GM18870 (cell line): ENCODE data around the gene STAMBPL1.

Experiments used
- ATAC-seq: cut with Tn5 transposase; IDR thresholded peaks from one replicate; pipeline ENCODE4 v1.9.1; 2021; ENCODE audit warnings: moderate library complexity; ENCODE audit not compliant: unreplicated experiment

STAMBPL1 gene

GRCh38 chr10:88890681-88891381 lies 10.8 kb downstream of the STAMBPL1 start:
- ATAC-seq, result no peak

DNA sequence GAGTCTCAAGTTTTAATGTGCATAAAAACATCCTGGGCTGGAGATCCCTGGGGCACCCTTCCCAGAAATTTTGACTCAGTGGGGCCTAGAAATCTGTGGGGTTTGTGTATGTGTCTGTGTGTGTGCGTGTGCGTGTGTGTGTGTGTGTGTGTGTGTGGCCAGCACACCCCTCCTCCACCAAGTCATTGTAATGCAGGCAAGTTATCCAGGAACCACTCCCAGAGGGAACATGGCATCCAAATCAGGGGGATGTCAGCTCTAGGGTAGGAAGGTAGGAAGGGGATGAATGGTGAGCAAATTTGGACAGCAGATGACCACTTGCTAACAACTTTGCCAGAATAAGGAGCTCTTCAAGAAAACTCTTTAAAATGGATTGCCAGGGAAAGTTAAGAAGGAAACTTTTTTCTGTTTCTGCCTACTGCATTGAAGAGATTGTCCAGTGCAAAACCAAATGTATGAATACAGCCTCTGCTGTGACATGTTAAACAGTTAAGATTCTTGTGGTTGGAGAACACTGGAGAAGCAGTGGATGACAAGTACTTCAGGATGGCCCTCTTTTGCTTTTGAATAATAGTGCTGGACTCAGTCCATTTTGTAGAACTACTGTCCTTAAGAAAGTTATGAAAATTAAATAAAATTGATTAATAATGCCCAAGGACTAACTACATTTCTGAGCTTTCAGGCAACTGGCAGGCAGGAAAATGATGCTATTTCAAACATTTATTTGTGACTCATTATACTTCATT lies 12.3 kb downstream of the STAMBPL1 start:
- no peak for ATAC-seq

DNA sequence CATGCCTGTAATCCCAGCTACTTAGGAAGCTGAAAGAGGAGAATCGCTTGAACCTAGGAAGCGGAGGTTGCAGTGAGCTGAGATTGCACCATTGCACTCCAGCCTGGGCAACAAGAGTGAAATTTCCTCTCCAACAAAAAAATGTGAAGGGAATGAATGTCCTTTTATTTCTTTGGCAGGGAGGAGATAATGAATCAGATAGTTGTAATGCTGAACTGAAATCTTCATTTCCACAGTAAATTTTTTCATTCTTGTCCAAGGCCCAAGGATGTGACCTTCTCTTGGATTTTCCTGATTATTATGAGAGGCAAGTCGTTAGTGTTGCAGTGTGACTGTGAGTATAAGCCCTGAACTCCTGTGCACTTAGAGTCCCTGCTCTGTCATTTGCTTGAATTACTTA lies 13.6 kb downstream of the STAMBPL1 start:
- no peak for ATAC-seq

- no peak for ATAC-seq
Observed at GRCh38 chr10:88895250-88895649, 15.2 kb downstream of the STAMBPL1 start.

GRCh38 chr10:88896372-88896993 lies 16.4 kb downstream of the STAMBPL1 start:
- ATAC-seq, result no peak

DNA sequence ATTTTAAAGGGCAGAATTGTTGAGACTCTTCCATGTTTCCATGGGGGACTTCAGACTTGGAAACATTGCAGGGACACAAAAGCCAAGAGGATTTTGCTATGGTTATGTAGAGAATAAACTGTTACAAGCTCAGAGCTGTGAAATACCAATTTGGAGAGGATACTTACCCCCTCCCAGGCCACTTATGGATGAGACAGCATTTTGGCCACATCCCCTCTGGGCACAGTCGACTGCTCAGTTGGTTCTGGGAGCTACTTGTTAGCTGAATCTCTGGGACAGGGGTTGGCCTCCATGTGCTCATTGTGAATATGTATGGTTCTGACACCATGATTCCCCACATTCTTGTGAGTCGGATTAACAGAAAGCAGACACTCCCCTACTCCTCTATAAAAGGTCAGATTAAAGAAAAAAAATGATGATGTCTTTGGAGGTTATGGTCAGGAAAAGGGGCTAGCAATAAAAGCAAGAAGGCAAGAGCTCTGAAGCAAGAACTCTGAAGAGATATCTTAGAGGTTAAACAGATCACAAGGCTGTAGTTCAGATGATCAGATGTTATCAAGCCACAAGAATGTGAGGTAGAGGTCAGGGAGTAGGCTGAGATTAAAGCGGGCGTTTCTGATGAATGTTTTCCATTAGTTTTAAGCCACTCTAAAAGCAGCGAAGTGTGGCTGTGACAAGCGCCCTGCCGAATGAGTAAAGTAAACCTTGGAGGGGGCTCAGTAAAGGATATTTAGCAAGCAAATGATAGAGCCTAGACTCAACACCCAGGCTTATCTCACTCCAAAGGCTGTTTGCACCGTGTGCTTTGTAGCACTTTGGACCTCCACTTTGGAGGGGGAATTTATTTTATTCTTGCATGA lies 17.2 kb downstream of the STAMBPL1 start:
- ATAC-seq, result no peak

GRCh38 chr10:88898727-88899126 lies 18.7 kb downstream of the STAMBPL1 start:
- no peak for ATAC-seq

DNA sequence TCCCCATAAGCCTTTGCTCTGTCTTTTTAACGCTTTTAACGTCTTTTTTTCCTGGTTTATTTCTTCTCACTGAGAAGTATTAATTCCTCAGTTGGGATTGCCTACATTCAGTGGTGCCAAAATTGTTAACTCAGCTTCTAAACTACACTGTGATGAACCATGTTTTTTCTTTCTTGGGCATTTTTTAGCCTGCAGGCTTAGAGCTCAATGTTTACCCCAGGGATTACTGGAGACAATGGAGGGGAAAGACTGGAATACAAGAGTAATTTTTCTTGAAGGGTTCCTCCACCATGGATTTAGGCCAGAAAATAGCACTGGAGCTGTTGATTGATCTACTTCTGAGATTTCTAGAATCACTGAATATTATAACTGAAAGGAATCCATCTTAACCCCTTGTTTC lies 19.8 kb downstream of the STAMBPL1 start:
- ATAC-seq, result no peak

DNA sequence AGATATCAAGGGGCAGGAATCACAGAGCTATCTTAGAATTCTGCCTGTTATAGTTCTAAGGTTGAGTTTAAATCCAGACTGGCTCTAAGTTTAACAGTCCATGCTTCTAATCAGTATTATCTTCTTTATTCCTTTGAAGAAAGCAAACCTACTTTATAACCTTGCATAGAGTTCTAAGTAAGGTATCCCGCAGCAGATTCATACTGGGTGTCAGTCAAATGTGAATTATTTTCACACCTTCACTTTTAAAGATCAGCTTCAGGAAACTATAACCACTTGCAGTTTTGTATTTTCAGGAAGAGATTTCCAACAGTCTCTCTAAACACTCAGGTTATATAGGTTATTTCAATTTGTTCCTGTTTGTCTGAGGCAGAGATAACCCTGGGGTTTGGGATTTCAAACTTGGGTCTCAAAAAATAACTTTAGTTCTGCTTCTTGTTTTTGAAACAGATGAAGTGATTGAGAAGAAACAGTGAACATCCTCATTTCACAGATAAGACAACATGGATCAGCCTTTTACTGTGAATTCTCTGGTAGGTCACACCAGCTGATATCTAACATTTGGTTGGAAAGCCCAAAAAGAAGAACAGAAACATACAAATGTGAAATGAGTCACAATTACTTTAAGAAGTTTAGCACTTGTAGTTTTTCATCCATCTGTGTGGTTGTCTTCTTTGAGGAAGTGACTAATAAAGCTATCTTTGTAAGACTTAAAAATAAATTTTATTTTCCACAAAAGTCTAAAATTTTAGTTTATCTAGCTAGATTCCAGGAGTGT lies 21.4 kb downstream of the STAMBPL1 start:
- peak; percentile 89 for ATAC-seq

DNA sequence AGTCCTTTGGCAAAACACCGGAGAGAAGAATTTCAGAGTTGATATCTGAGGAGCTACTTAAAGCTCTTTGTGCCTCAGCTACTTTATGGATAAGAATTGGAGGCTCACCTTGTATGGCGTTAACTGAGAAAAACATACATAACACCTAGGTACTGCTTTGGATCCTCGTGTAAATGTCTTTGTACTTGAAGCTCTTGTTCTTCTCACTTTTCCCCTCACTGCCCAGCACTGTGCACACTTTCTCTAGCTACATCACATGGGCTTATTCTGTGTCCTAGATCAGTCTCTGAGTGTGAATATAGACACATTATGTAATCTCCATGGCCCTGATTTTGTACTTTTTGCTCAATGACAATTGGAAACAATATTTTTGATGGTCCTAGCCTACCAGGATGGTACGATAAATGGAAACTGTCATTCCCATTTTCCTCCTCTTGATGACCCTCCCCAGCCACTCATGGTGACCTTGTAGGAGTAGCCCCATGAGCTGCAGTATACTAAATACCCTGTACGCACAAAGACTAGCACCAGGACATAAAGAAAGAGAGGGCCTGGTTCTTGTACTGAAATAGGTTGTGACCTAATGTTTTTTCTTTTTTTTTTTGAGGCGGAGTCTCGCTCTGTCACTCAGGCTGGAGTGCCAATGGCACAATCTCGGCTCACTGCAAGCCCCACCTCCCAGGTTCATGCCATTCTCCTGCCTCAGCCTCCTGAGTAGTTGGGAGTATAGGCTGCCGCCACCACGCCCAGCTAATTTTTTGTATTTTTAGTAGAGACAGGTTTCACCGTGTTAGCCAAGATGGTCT lies 22.1 kb downstream of the STAMBPL1 start:
- ATAC-seq, result peak; percentile 37

DNA sequence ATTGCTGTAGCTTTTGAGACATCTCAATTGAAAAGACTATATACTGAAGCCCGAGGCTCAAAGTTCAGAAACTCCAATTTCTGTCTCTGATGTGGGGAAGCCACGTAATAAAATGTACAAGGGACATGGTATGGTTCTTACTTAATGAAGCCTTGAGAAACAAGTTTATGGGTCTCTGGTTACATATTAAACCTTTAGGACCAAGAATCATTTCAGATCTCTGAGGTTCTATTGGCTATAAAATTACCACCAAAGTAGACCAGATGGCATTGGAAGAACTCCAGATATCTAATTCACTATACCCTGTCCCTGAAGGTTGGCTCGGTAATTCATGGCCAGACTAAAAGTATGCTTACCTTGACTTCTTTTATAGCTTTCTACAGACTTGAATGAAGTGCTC lies 23.7 kb downstream of the STAMBPL1 start:
- no peak for ATAC-seq

DNA sequence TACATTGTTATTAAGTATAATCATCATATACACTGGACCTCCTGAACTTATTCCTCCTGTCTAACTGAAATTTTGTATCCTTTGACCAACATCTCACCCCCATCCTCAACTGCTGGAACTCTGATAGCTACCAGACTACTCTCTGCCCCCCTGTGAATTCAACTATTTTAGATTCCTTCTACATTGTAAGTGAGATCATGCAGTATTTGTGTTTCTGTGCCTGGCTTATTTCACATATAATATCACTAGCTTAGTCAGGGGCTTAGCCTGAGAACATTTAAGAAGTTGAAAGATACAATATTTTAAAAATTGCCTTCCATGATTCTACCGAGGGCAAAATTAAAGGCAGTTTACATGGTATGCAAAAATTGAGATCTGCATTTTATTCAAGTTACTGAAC lies 26.9 kb downstream of the STAMBPL1 start:
- no peak for ATAC-seq

- ATAC-seq, result no peak
Observed at GRCh38 chr10:88908194-88908593, 28.1 kb downstream of the STAMBPL1 start.

- no peak for ATAC-seq
Observed at GRCh38 chr10:88911116-88911515, 31.1 kb downstream of the STAMBPL1 start.

DNA sequence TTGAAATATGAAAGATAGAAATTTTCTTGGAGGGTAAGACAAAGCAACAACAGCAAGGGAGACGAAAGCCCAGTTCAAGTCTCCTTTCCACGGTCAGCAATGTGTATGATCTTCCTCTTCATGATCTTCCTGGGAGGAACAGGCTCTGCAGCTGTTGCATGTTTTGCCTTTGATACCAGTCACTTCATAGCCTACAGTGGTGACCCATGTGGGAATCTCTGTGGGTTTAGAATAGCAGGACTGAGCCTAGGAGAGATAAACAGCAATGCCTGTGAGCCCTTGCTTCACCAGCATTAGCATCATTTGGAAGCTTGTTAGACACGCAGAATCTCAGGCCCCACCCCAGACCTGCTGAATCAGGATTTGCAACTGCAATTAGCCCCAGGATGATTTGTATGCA lies 31.8 kb downstream of the STAMBPL1 start:
- no peak for ATAC-seq

GRCh38 chr10:88913127-88913526 lies 33.1 kb downstream of the STAMBPL1 start:
- no peak for ATAC-seq

GRCh38 chr10:88913788-88914187 lies 33.7 kb downstream of the STAMBPL1 start:
- no peak for ATAC-seq

- ATAC-seq, result no peak
Observed at GRCh38 chr10:88915781-88916180, 35.7 kb downstream of the STAMBPL1 start.

GRCh38 chr10:88916231-88916630 lies 36.2 kb downstream of the STAMBPL1 start:
- no peak for ATAC-seq

DNA sequence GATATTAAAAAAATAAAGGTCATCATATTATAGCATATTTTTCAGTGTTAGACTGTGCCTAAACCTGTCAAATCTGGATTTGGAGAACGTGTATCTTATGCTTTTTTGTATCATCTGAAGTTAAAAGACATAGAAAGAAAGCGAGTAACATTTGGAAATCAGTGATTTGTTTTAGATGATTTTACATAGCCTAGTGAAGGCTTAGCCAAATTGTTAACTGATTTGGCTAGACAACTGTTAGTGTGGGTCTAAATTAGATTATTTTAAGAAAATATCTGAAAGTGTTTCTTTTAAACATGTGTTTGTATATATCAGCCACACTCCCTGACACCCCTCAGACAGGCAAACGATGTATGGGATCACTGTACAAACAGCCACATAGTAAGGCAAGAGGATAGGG lies 36.9 kb downstream of the STAMBPL1 start:
- ATAC-seq, result no peak
